ENCODE data around the gene CPXM2. TPM values are rescaled to one million over a fixed set of nuclear protein-coding genes. Genes with fewer than 3 reads are reported as not detected.

Gene CPXM2
- polyA plus RNA-seq, 1 of the 3 experiments (the other 2 are of a cell fraction), result not detected

DNA sequence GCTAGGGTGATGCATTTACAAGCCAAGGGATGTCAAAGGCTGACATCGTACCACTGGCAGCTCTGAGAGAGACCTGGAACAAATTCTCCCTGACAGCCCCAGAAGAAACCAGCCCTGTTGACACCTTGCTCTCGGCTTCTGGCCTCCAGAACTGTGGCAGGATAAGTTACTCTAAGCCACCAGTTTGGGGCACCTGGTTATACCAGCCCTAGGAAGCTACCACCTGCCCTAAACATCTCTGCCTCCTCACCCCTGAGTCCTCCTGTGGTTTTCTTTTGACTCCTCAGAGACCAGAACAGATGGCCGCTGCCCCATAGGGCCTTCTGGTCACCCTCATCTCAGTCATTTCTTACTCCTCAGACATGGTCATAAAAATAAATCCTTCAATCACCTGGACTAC, 107.4 kb downstream of the CPXM2 start (continued):
- TF ChIP-seq MXI1 (IDR thresholded peaks at IDR 0.05; ENCODE audit: low read depth, low read length) (no peak), EZH2phosphoT487 (IDR thresholded peaks at IDR 0.05; ENCODE audit: borderline replicate concordance, low read depth) (no peak), TEAD4 (IDR thresholded peaks at IDR 0.05; ENCODE audit: borderline replicate concordance, insufficient read depth) (no peak), SIN3A (IDR thresholded peaks at IDR 0.05; ENCODE audit: borderline replicate concordance, low read depth, low read length) (no peak), RAD21 (IDR thresholded peaks at IDR 0.05; ENCODE audit: low read length) (no peak)

DNA sequence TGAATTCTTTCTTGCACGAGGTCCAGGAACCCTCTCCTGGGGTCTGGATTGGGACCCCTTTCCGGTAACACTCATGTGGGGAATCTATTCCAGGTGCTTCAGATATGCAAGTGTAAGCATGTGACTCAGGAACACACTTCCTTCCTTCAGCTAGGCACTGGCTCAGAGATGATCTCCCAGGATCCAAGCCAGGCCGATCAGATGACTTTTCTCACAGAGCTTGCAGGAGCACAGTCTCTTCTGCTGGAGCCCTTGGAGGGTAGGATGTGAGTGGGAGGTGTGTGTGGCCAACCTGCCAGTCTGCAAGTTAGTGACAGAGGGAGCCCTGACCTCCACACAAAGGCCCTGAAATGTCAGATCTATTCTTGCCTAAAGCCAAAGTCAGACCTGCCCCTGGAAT, 108.3 kb downstream of the CPXM2 start:
- no peaks in the 10 kb centered on the region for H3F3A ChIP-seq (replicated peaks; ENCODE audit: insufficient read depth)
- H3K4me3 ChIP-seq (ENCODE audit: low read depth in 2 of 2, low read length in 1 of 2), result no peak overlapping the region
- H3K9me2 ChIP-seq, result no peaks in the 10 kb centered on the region
- H3K79me2 ChIP-seq (ENCODE audit: insufficient read depth), result no peaks in the 10 kb centered on the region
- no peaks in the 10 kb centered on the region for H4K20me1 ChIP-seq (ENCODE audit: insufficient read depth)
- H3K36me3 ChIP-seq (replicated peaks in 1 of 2; ENCODE audit: control insufficient read depth in 1 of 2, insufficient read depth in 2 of 2, low read length in 1 of 2), result no peaks in the 10 kb centered on the region
- no peak overlapping the region for H3K4me2 ChIP-seq
- H2AFZ ChIP-seq (ENCODE audit: low read depth), result no peak overlapping the region
- ChIA-PET CTCF (no interaction called here), POLR2A (no interaction called here)
- H3K9ac ChIP-seq, result no peak overlapping the region
- WGBS (ENCODE audit: low lambda C conversion rate), result 10% methylated on average over 3 of the region's 3 CpGs
- H3K27ac ChIP-seq (ENCODE audit: low read depth in 2 of 2, low read length in 1 of 2), result no peak overlapping the region
- H3K9me3 ChIP-seq, result no peaks in the 10 kb centered on the region
- no peak for DNase-seq
- TF ChIP-seq TEAD4 (IDR thresholded peaks at IDR 0.05; ENCODE audit: borderline replicate concordance, insufficient read depth), result no peak
- TF ChIP-seq JUND (IDR thresholded peaks at IDR 0.05), result no peak
- TF ChIP-seq FOXJ3 (CRISPR knock-in tag; IDR thresholded peaks at IDR 0.05), result no peak
- TF ChIP-seq, protein P1, sequence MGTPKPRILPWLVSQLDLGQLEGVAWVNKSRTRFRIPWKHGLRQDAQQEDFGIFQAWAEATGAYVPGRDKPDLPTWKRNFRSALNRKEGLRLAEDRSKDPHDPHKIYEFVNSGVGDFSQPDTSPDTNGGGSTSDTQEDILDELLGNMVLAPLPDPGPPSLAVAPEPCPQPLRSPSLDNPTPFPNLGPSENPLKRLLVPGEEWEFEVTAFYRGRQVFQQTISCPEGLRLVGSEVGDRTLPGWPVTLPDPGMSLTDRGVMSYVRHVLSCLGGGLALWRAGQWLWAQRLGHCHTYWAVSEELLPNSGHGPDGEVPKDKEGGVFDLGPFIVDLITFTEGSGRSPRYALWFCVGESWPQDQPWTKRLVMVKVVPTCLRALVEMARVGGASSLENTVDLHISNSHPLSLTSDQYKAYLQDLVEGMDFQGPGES (IDR thresholded peaks at IDR 0.05; ENCODE audit: low read depth, low read length), result no peak
- TF ChIP-seq, protein P2, sequence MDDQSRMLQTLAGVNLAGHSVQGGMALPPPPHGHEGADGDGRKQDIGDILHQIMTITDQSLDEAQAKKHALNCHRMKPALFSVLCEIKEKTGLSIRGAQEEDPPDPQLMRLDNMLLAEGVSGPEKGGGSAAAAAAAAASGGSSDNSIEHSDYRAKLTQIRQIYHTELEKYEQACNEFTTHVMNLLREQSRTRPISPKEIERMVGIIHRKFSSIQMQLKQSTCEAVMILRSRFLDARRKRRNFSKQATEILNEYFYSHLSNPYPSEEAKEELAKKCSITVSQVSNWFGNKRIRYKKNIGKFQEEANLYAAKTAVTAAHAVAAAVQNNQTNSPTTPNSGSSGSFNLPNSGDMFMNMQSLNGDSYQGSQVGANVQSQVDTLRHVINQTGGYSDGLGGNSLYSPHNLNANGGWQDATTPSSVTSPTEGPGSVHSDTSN (IDR thresholded peaks at IDR 0.05), result no peak
- no peak for TF ChIP-seq CHD2 (IDR thresholded peaks at IDR 0.05; ENCODE audit: low read length, partially characterized antibody)
- TF ChIP-seq GATA2 (CRISPR knock-in tag; IDR thresholded peaks at IDR 0.05), result no peak
- TF ChIP-seq MXI1 (IDR thresholded peaks at IDR 0.05; ENCODE audit: low read depth, low read length), result no peak
- TF ChIP-seq YY1 (IDR thresholded peaks at IDR 0.05; ENCODE audit: low read depth), result no peak
- TF ChIP-seq FOSL2 (IDR thresholded peaks at IDR 0.05; ENCODE audit: borderline replicate concordance, low read depth), result no peak
- no peak for TF ChIP-seq MEF2A (IDR thresholded peaks at IDR 0.05; ENCODE audit: borderline replicate concordance, low read depth)
- TF ChIP-seq ELF1 (IDR thresholded peaks at IDR 0.05), result no peak
- TF ChIP-seq, protein P3, sequence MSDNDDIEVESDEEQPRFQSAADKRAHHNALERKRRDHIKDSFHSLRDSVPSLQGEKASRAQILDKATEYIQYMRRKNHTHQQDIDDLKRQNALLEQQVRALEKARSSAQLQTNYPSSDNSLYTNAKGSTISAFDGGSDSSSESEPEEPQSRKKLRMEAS (IDR thresholded peaks at IDR 0.05; ENCODE audit: low read depth), result no peak
- TF ChIP-seq POLR2AphosphoS5 (IDR thresholded peaks at IDR 0.05; ENCODE audit: low read depth, low read length), result no peak
- TF ChIP-seq TCF12 (IDR thresholded peaks at IDR 0.05), result no peak
- TF ChIP-seq, protein P4, sequence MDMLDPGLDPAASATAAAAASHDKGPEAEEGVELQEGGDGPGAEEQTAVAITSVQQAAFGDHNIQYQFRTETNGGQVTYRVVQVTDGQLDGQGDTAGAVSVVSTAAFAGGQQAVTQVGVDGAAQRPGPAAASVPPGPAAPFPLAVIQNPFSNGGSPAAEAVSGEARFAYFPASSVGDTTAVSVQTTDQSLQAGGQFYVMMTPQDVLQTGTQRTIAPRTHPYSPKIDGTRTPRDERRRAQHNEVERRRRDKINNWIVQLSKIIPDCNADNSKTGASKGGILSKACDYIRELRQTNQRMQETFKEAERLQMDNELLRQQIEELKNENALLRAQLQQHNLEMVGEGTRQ (IDR thresholded peaks at IDR 0.05; ENCODE audit: borderline replicate concordance, low read depth, low read length), result no peak
- TF ChIP-seq RFX5 (IDR thresholded peaks at IDR 0.05; ENCODE audit: low read length), result no peak
- TF ChIP-seq, protein P5, sequence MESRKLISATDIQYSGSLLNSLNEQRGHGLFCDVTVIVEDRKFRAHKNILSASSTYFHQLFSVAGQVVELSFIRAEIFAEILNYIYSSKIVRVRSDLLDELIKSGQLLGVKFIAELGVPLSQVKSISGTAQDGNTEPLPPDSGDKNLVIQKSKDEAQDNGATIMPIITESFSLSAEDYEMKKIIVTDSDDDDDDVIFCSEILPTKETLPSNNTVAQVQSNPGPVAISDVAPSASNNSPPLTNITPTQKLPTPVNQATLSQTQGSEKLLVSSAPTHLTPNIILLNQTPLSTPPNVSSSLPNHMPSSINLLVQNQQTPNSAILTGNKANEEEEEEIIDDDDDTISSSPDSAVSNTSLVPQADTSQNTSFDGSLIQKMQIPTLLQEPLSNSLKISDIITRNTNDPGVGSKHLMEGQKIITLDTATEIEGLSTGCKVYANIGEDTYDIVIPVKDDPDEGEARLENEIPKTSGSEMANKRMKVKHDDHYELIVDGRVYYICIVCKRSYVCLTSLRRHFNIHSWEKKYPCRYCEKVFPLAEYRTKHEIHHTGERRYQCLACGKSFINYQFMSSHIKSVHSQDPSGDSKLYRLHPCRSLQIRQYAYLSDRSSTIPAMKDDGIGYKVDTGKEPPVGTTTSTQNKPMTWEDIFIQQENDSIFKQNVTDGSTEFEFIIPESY (IDR thresholded peaks at IDR 0.05; ENCODE audit: borderline replicate concordance, low read depth), result no peak
- H3K27me3 ChIP-seq (ENCODE audit: insufficient read depth), result no peaks in the 10 kb centered on the region
- no peaks in the 10 kb centered on the region for H3K4me1 ChIP-seq (ENCODE audit: control insufficient read depth in 1 of 2, insufficient read depth in 2 of 2, low read depth in 1 of 2, low read length in 1 of 2)

Data from SK-N-SH (cell line).